EL (cell line): ENCODE results near the gene HSPA2.
"Not testable (repeated sequence)": the region's sequence is repeated elsewhere in the genome, so short reads cannot be mapped to it uniquely, and the experiment has no call there.

Source experiments
- DNase-seq: peaks from one replicate; pipeline ENCODE4 v3.0.0-alpha.2; 2016

HSPA2 gene

GRCh38 chr14:64516969-64517368 is 23.6 kb upstream of the HSPA2 start:
- DNase-seq: no peak

GRCh38 chr14:64517667-64518066 is 22.9 kb upstream of the HSPA2 start:
- not testable (repeated sequence) for DNase-seq

GRCh38 chr14:64518229-64518628 is 22.3 kb upstream of the HSPA2 start:
- DNase-seq: no peak

- no peak for DNase-seq
Observed at GRCh38 chr14:64520699-64521098, 19.8 kb upstream of the HSPA2 start.

- DNase-seq: no peak
Observed at GRCh38 chr14:64522591-64523355, 17.8 kb upstream of the HSPA2 start.

DNA sequence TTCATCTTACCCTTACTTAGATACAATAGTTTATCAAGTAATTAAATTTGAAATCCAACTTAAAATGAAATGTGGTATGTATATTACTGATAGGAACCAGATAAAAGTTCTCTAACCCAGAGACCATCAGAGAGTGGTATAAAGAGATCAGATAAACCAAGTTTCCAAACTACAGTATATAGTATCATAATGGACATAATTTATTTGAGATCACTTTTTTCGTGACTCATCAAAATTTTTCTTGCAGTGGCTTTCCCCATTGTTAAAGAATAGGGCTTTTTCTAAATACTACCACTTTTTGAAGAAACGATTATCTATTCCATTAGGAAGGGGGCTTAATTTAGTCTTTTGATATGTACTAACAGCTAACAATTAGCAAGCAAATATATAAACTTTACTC is 15.2 kb upstream of the HSPA2 start:
- no peak for DNase-seq

DNA sequence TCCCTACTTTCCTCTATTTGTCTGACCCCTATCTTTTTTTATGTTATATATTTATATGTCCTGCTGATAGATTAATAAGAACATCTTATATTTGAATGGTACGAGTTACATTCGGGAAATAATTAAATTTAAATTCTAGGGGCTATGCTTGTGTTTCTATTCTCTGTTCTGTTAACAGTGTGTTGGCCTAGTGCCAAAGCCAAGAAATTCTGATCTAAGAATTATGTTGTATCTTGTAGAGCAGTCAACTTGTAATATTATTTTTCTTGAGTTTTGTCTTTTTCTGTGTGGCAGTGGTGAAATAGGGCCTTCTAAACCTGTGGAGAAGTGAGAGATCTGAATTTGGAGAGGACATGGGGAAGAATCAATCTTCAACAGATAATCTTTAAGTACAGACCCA is 9.0 kb upstream of the HSPA2 start:
- no peak for DNase-seq

DNA sequence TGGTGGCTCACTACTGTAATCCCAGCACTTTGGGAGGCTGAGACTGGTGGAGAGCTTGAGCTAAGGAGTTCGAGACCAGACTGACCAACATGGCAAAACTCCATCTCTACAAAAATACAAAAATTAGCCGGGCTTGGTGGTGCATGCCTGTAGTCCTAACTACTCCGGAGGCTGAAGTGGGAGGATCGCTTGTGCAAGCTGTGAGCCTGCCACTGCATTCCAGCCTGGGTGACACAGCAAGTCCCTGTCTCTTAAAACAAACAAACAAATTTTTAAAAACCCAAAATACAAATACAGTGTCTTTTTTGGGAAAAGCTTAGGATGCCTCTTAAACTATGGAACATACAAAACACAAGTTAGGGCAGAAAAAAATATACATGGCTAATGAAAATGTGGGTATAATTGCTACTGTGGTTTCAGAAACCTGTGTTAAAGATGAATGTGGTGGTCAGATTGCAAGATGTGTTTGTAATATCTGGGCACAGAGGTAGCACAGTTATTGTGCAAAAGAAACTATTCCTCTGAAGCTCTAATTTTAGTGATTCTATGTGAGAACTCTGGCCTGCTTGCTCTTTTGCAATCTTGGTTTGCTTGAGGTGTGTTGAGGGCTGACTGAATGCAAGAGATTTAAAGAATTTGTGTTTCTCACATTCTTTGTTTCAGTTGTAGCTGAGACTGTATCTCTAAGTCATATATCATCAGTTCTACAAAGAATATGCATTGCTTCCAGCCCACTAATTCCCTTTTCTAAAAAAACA is 3.9 kb upstream of the HSPA2 start:
- DNase-seq: peak; percentile 32

GRCh38 chr14:64541261-64541971 is 875 bp downstream of the HSPA2 start:
- peak; percentile 32 for DNase-seq

DNA sequence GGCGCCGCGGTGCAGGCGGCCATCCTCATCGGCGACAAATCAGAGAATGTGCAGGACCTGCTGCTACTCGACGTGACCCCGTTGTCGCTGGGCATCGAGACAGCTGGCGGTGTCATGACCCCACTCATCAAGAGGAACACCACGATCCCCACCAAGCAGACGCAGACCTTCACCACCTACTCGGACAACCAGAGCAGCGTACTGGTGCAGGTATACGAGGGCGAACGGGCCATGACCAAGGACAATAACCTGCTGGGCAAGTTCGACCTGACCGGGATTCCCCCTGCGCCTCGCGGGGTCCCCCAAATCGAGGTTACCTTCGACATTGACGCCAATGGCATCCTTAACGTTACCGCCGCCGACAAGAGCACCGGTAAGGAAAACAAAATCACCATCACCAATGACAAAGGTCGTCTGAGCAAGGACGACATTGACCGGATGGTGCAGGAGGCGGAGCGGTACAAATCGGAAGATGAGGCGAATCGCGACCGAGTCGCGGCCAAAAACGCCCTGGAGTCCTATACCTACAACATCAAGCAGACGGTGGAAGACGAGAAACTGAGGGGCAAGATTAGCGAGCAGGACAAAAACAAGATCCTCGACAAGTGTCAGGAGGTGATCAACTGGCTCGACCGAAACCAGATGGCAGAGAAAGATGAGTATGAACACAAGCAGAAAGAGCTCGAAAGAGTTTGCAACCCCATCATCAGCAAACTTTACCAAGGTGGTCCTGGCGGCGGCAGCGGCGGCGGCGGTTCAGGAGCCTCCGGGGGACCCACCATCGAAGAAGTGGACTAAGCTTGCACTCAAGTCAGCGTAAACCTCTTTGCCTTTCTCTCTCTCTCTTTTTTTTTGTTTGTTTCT is 1.7 kb downstream of the HSPA2 start:
- peak; percentile 13 for DNase-seq

DNA sequence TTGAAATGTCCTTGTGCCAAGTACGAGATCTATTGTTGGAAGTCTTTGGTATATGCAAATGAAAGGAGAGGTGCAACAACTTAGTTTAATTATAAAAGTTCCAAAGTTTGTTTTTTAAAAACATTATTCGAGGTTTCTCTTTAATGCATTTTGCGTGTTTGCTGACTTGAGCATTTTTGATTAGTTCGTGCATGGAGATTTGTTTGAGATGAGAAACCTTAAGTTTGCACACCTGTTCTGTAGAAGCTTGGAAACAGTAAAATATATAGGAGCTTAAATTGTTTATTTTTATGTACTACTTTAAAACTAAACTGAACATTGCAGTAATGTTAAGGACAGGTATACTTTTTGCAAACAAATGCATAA is 2.3 kb downstream of the HSPA2 start:
- no peak for DNase-seq

DNA sequence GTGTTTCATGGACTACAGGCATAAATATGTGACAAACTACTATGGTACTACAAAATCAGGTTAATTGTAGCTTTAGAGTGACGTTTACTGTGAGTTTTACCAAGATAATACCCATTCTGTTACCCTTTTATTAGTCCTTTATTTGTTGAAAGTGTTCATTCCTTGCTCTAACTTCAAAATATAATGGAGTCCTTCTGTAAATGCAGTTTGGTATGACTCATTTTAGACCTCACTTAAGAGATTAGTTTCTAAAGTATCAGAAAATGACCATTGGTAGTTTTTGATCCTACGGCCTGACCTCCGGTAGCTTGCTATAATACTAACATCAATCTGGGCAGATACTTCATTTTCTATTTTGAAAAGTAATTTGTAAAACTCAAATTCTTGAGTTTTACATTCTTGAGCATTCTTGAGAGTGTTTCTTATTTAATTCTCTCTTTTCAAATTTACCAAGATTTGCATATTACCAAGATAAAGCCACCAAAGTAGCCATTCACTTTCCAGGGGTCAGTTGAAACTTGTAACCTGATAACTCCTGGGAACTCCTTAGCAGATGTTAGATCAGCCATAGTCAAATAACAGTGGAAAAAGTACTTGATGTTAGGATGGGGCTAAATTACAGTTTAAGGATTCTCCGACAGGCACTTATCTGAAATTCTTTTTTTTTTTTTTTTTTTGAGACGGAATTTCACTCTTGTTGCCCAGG is 4.2 kb downstream of the HSPA2 start:
- no peak for DNase-seq

- DNase-seq: no peak
Observed at GRCh38 chr14:64549016-64549415, 8.5 kb downstream of the HSPA2 start.

GRCh38 chr14:64549791-64550620 is 9.5 kb downstream of the HSPA2 start, which contains the start of gene PPP1R36:
TSS of gene PPP1R36 (plus strand) at chr14:64549961. CDS start at chr14:64549998, 37 bp downstream.
- peak; percentile 23 for DNase-seq

DNA sequence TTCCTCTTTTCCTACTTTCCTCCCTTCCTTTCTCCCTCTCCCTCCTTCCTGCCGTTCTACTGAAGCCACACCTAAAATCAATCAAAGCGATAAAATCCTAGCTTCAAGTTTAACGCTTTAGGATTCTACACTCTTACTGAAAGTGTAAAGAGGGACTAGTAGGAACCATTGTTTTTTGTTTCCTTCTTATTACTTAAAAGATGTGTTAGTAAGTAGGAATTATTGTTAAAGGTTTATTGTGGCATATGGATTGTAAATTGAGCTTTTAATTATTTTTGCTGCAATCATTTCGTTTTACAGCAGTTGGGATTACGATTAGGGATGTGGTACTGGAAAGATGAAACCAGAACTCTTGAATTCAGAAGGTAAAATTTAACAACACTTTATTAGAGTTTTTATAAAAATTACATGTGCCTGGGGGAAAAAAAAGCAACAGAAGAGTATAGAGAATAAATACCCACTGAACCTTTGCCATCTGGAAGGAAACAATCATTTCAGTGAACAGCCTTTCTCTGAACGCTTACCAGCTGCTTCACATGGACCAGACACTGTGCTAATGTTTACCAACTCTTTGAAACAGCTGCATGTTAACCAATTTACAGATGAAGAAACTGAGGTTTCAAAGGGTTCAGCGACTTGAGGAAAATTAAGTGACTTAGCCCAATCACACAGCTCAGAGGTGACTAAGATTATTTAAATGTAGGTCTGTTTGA is 10.2 kb downstream of the HSPA2 start:
- DNase-seq: no peak

DNA sequence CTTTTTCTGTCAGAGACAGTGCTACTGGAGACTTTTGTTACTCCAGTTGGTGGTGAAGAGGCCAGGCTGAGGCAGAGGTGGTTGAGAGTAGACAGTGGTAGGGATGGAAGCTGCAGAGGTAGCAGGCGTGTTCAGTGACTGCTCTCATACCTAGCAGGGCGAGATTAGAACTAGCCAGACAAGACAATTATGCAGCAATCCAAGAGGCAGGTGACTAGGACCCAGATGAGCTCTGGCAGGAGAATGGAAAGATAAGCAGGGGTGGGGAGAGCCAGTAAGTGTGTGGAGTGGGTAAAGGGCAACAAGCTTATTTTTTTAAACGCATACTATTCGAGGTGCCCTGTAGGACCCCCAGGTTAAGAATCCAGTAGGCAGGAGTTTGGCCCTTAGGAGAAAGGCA is 14.0 kb downstream of the HSPA2 start:
- no peak for DNase-seq

DNA sequence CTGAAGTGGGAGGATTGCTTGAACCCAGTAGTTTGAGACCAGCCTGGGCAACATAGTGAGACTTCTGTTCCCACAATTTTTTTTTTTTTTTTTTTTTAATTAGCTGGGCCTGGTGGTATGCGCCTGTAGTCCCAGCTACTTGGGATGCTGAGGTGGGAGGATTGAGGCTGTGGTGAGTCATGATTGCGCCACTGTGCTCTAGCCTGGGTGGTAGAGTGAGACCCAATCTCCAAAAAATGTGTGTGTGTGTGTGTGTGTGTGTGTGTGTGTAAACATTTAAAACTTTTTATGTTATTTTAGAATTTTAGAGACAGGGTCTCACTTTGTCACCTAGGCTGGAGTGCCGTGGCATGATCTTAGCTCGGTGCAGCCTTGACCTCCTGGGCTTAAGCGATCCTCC is 16.0 kb downstream of the HSPA2 start:
- peak; percentile 94 for DNase-seq

GRCh38 chr14:64558216-64558615 is 17.7 kb downstream of the HSPA2 start:
- DNase-seq: not testable (repeated sequence)

DNA sequence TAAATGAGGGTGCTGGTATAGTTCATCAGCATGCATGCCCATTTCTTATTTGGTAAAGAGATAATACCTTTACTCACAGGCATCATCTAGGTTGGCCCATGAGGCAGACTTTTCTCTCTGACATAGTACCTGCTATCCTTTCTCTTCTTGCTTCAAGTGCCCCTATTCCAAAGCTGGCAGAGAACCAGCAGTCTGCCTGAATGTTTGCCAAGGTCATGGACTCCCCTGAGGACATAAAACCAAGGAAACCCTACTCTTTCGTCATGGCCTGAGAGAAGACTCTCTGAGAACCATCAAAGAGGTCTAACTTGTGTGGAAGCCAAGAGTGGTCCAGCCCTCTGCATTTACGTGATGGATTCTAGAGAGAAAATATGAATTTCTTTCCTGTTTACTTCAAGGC is 21.1 kb downstream of the HSPA2 start:
- DNase-seq: peak; percentile 15

- DNase-seq: no peak
Observed at GRCh38 chr14:64562436-64562835, 21.9 kb downstream of the HSPA2 start.
